Caki2 (cell line): ENCODE measurements around the gene CDK5. TPM values are rescaled to one million over a fixed set of nuclear protein-coding genes. Genes with fewer than 3 reads are reported as not detected.
A peak's percentile ranks its signal among the peaks of the same experiment; 100 is the strongest.
"Not testable (repeated sequence)": the region's sequence is repeated elsewhere in the genome, so short reads cannot be mapped to it uniquely, and the experiment has no call there.

Source experiments
- DNase-seq: peaks from one replicate; pipeline ENCODE4 v3.0.0-alpha.2; 2015; ENCODE audit warnings: low read depth
- in situ Hi-C: cut with HindIII; loops from 2 replicates; pipeline ENCODE4 v1.10.0; 2016; ENCODE audit warnings: low sequenced_read_pairs, low pct_unique_long_range_greater_than_20kb, mixed read lengths
- total RNA-seq: library from RNA; depleted of rRNA; stranded (reverse); fragments of >200 nt; shearing (Covaris generic); gene quantifications from 2 replicates; pipeline ENCODE4 v1.2.3, GENCODE V29; 2014; ENCODE audit warnings: low replicate concordance

CDK5 gene
- total RNA-seq, 1 experiment from 2014 or later: 37.2 TPM

DNA sequence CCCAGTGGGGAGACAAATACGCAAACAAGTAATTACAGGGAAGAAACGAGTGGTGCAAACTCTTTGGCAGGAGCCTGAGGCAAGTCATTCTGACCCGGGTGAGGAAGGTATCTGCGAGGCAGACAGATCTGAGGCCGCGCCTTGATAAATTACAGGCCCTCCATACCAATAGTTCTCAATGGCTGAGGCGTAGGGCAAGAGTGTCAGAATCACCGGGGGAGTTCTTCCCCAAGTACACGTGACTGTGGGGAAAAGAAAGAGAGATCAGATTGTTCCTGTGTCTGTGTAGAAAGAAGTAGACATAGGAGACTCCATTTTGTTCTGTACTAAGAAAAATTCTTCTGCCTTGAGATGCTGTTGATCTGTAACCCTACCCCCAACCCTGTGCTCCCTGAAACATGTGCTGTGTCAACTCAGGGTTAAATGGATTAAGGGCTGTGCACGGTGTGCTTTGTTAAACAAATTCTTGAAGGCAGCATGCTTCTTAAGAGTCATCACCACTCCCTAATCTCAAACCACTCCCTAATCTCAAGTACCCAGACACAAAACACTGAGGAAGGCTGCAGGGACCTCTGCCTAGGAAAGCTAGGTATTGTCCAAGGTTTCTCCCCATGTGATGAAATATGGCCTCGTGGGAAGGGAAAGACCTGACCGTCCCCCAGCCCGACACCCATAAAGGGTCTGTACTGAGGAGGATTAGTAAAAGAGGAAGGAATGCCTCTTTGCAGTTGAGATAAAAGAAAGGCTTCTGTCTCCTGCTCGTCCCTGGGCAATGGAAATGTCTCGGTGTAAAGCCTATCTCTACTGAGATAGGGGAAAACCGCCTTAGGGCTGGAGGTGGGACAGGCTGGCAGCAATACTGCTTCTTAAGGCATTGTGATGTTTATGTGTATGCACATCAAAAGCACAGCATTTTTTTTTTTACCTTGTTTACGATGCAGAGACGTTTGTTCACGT, 30.6 kb downstream of the CDK5 start:
- in situ Hi-C loops: not testable (repeated sequence)

DNA sequence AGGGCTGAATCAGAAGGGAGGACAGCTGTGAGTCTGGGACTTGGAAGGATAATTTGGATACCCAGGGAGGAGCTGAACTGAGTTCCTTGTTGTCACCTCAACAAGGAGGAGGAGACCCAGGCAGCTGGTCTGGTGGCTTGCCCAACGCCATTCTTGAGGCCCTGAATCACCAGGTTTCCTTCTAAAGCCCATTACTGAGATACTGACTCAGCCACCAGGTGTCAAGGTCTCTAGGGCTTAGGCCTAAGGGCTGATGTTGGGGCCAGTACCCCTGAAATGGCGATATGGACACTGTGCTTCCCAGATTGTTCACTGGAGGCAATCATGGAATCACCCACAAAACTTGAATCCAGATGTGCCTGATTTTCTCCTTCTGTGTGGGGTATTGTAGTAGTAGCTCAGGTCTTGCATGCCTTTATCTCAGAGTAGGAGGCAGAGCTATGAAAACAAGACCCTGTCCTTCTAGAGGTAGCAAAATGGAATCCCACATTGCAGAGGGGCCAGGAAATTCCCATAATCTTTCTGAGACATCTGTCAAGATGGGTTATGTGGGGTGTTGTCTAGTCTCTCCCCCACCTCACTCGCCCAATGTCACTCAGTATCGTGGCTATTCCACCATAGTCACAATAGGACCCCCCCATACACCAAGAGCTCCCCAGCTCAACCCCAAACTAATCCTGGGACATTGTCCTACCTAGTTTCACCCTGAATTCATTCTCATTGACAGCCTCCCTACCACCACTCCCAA, 31.6 kb downstream of the CDK5 start:
- DNase-seq: no peak

More for the DNA sequence above, 30.6 kb downstream of the CDK5 start:
- not testable (repeated sequence) for DNase-seq

DNA sequence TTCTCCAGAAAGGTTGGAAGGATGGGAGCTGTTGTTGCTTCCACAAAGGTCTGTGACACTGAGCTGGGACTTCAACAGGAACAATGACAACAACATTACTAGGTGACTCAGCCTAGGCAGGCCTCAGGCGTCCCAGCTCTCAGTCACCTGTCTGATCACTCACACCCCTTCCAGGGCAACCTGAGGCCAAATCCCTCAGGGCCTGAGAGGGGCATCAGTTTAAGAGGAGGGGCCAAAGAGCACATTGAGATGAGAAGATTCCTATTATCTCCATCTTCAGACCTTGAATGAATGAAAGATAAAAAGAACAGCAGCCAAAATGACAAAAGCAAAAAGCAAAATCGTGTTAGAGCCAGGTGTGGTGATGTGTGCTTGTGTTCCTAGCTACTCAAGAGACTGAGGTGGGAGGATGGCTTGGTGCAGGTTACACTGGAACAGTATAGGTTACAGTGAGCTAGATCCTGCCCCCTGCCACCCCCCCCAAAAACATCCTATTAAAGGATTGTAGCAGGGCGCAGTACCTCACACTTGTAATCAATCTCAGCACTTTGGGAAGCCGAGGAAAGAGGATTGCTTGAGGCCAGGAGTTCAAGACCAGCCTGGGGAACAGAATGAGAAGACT, 33.2 kb downstream of the CDK5 start, which contains the start of gene ATG9B:
ATG9B (minus strand) TSS at position 60 of the 622 bp plus-strand sequence. CDS start 71 bp downstream, outside the sequence.
- in situ Hi-C loops: no loop called here
- peak; percentile 62 for DNase-seq

More for the DNA sequence above, 31.6 kb downstream of the CDK5 start:
- in situ Hi-C loops: no loop called here

DNA sequence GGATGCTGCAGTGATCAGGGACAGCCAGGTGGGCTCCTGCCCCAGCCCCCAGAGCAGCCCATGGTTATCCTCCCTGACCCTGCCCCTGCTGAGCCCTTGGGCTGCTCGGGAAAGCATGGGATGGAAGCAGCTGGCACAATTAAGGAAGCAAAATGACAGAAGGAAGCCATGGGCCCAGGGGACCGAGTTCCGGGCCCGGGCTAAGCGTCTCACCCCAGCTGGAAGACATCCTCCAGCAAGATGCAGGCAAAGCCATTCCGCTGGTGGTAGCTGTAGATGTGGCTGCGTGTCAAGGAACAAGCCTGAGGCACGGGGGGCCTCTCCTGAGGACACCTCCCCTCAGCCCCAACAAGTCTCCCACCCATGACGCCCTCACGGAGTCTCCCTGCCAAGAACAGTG, 34.5 kb downstream of the CDK5 start:
- DNase-seq: no peak
- in situ Hi-C loops: no loop called here

DNA sequence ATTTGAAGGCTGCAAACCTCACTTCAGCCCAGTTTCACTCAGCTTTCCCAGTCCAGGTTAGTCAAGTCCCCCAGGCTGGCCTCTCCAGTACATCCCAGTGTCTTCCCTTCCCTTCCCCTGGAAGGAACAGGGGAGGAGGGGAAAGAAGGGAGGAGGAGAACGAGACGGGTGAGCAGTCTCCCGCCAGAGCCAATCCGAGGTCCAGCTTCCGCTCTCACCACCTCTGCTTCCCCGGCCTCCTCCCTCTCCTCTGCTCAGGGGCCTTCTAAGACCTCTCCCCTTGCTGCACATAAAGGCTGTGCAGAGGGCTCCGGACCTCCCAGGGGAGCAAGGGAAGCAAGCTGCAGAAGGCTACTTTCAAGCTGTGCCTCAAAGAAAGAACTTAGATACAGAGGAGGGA, 37.5 kb downstream of the CDK5 start:
- in situ Hi-C loops: no loop called here
- DNase-seq: no peak

DNA sequence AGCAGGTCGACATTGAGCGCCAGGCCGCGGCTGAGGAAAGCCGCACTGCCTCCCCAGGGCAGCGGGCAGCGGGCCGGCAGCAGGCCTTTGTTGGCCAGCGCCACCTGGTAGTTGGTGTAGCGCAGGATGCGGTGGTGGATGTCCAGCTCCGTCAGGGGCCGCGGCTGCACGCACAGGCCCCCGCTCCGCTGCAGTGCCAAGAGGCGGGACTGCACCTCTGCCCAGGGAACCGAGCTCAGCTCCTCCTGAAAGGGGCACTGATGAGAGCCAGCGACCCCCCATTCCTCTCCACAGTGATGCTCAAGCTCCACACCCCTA, 38.6 kb downstream of the CDK5 start:
- in situ Hi-C loops: no loop called here
- DNase-seq: no peak

DNA sequence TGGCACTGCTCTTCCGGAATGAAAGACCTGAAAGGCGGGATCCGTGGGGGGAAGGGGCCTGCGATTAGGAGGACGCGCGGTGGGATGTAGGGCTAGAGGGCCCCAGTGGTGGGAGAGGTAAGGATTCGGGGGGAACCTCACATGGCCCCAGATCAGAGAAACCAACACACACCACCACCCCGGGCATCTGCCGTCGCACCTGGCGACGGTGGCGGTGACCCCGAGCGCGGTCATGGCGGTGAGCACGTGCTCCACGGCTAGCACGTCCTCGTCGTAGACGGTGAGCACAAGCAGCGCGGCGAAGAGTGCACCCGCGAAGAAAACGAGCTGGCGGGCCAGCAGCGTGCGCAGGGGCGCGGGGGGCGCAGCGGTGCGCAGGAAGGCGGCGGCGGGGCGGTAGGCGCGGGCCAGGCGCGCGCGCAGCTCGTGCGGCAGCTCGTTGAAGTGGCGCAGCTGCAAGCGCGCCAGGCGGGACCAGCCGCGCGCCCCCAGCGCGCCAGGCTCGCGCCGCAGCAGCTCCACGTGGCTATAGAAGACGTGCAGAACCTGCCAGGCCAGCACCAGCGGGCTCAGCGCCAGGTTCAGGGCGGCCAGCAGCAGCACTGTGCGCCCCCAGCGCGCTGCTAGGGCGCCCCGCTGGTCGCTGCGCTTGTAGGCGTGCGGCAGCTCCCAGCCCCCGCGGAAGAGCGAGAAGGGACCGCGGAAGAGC, 39.1 kb downstream of the CDK5 start:
- in situ Hi-C loops: no loop called here
- no peak for DNase-seq

DNA sequence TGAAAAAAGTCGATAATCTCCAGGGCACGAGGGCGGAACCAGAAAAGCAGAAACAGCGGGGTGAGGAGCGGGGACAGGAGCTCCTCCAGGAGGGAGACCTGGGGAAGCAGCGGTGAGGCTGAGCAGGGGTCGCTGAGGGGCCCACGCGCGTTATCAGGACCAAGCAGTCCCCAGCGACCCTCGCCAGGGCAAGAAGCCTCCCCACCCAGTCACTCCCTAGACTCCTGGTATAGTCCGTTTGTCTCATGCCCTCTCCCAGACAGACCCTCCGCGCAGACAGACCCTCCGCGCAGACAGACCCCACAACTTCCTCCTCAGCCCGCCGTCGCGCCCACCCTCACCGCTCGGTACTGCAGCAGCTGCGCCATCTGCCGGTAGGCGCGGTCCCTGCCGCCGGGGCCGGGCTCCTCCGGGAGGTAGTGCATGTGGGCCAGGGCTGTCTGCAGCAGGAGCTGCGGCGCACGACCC, 39.7 kb downstream of the CDK5 start:
- DNase-seq: peak; percentile 39
- in situ Hi-C loops: no loop called here

DNA sequence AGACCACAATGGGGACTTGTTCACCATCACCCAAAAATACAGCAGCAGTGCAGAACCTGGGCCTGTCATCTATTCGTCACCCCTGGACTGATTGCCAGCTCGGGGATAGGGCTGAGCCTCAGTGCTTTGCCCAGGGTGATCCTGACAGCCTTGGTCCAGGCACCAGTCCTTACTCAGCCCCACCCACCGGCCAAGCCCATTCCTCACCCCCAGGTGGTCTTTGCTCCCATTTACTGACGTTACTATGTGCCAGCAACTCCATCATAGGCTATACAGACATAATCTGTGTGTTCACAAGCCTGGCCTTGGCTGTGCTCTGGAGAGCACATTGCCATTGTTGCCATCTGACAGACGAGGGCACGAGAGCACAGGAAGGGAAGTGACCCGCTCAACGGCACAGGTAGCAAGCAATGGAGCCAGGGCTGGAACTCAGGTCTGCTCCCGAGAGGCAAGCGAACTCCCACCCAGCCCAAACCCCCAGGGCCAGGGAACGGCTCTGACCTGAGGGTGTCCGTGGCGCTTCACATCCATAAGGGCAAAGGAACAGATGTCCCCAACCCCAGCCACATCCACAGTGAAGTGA, 40.2 kb downstream of the CDK5 start:
- no peak for DNase-seq
- in situ Hi-C loops: no loop called here

DNA sequence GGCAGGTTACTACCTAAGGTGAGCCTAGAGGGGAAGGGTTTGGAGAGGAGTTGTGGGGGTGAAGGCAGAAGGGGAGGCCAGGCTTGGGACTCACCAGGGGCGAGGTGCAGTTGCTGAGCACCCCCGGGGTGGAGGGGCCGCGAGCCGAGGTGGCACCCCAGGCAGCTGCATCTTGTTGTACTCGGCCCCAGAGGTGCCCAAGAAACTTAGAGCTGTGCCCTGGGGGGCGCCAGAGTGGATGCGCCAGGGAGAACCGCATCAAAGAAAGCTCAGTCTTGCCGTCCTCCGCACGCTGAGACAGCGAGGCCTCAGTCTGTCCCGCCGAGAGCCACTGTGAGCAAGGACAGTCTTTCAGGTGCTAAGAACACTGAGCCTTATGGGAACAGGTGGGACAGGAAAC, 40.8 kb downstream of the CDK5 start:
- in situ Hi-C loops: no loop called here
- no peak for DNase-seq

DNA sequence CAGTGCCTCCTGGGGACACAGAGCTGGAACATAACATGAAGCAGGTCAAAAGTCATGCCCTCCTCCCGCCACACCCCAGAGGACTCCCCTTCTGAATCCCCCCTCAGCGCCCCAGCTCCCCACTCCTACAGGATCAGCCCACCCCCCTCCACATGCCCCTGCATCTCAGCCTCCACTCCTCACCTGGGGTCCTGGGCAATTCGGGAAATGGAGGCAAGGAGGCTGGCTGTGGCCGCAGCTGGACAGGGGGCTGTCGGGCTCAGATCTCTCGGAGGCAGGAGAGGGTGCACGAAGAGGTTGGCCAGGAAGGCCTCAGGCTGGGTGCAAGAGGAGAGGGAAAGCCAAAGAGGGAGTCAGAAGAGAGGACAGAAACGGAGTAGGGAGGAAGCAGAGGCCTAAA, 41.2 kb downstream of the CDK5 start:
- in situ Hi-C loops: no loop called here
- DNase-seq: no peak

DNA sequence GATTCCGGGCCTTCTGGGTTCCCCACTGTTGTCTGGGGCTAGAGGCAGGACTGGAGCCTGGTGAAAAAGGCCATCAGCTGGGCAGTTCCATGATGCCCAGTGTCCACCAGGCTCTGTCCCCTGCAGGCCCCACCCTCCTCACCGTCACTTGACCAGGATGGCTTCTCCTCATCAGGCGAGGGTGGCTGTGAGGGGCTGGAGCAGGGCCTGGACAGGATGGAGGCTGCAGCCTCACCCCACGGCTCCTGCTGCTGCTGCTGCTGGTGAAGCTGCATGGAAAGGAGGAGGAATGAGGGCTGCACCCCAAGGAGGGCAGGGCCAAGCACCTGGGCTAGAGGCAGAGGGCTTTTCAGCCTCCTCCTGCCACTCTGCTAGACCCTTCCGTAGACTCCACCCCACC, 41.7 kb downstream of the CDK5 start:
- no peak for DNase-seq
- in situ Hi-C loops: no loop called here

DNA sequence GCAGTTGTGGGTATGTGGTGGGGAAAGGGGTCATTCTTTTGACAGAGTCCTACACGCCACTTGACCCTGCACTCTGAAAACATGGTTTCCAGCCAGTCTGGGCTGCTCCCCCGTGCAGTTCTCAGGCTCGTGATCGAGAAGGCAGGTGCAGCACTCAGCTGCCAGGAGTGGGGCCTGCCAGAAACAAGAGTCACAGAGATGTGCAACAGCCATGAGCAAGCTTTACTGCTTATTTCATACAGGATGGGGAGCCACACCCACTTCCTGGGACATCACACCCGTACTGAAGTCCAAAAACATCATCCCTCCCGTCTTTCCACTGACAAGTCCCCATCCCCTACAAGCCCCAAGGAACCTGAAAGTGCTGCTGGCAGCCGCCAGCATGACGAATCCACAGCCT, 42.7 kb downstream of the CDK5 start:
- in situ Hi-C loops: no loop called here
- no peak for DNase-seq

DNA sequence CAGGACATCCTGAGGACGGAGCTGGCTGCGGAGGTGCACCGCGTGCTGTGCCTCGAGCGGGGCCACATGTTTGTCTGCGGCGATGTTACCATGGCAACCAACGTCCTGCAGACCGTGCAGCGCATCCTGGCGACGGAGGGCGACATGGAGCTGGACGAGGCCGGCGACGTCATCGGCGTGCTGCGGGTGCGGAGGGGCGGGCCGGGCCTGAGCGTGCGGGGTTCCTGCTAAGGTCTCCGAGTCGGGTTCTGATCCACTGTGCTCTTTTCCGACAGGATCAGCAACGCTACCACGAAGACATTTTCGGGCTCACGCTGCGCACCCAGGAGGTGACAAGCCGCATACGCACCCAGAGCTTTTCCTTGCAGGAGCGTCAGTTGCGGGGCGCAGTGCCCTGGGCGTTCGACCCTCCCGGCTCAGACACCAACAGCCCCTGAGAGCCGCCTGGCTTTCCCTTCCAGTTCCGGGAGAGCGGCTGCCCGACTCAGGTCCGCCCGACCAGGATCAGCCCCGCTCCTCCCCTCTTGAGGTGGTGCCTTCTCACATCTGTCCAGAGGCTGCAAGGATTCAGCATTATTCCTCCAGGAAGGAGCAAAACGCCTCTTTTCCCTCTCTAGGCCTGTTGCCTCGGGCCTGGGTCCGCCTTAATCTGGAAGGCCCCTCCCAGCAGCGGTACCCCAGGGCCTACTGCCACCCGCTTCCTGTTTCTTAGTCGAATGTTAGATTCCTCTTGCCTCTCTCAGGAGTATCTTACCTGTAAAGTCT, 43.8 kb downstream of the CDK5 start:
- in situ Hi-C loops: no loop called here
- no peak for DNase-seq

DNA sequence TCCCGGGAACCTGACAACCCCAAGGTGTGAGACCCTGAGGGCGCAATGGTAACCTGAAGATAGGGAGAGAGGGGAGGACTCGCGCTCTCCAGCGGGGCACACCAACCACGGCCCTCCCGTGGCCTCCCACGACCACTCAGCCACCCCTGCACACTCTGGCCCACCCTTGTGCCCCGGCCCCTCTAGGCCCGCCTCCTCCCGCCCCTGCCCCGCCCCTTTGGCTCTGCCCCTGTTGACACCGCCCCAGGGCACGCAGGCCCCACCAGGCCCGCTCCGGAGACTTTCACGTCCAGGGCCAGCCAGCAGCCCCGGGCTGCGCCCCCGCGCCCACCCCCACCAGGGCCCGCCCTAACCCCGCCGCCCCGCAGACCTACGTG, 44.4 kb downstream of the CDK5 start:
- no peak for DNase-seq
- in situ Hi-C loops: no loop called here

DNA sequence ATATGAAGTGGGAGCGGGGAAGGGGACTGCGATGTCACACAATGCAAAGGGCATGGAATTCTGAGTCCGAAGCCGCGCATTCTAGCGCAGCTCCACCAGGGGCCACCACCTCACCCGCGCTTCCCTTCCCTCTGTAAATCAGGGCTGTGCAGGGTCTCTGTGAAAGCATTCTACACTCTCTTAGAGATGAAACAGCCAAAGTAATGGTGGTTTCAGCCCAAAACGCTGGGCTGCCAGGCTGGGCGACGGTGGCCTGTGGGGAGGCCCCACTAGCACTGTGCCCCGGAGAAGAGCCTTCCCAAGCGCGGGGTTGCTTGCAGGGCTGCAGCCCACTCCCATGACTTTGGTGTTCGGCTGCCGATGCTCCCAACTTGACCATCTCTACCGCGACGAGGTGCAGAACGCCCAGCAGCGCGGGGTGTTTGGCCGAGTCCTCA, 44.8 kb downstream of the CDK5 start:
- DNase-seq: no peak
- in situ Hi-C loops: no loop called here

DNA sequence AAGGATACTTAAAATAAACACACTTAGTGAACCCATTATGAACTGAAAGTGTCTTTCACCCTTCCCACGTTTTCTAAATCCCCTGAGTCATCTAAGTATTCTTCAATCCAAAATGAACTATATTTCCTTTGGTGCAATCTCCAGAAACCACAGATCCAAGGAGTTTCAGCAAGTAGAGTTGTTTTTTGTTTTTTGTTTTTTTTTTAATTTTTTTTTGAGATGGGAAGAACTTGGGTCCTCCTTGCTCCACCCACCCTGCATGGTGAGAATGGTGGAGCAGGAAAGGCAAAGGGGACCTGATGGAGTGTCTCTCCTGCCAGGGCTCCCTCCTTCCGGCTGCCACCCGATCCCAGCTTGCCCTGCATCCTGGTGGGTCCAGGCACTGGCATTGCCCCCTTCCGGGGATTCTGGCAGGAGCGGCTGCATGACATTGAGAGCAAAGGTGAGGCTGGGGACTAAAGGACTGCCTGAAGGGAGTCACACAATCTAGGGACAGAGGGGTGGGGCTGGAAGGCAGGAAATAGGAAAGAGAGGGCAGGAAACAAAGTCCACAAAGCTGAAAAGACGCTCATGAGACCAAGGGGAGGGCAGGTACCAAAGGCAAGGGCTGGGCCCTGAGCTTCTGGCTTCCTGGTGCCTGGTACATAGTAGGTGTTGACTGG, 45.5 kb downstream of the CDK5 start:
- in situ Hi-C loops: no loop called here
- no peak for DNase-seq
